HG03025 (cell line): ENCODE results near the gene MAG.
A peak's percentile ranks its signal among the peaks of the same experiment; 100 is the strongest.

Source experiments
- ATAC-seq: cut with Tn5 transposase; IDR thresholded peaks from one replicate; pipeline ENCODE4 v1.9.1; 2021; ENCODE audit warnings: mild to moderate bottlenecking, moderate library complexity; ENCODE audit not compliant: unreplicated experiment, low FRiP score

The MAG gene

DNA sequence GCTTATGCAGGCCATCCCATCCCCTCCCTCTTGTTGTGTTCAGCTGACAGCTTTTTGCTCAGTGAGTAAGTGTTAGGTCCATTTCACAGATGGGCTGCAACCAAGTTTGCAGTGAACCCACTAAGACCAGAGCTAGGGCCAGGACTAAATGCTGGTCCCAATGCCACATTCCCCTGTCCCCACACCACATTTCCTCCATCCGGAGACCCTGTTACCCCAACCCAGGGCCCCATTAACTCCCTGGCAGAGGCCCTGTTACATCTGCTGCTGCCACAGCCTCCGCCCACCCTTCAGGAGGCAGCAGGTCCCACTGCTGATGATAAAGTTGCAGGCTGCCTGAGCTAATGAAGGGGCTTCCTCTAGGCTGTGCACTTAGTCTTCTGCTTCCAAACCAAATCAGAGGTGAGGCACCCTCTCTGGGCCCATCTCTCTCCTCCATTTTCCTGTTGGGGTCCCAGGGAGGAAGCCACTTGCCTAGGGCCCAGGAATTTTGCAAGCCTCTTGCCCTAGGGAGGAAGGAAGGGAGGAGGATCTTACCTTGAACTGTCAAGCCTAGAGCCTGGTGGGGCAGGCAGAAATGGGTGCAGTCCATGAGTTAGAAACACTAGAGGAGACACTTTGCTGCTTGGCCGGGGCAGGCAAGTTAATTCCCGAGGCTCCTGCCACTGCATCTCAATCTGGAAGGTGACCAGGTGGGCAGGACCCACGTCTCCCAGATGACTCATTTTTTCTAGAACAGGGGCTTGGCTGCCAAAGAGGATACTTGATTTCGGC is 26.6 kb upstream of the MAG start:
- ATAC-seq = no peak

DNA sequence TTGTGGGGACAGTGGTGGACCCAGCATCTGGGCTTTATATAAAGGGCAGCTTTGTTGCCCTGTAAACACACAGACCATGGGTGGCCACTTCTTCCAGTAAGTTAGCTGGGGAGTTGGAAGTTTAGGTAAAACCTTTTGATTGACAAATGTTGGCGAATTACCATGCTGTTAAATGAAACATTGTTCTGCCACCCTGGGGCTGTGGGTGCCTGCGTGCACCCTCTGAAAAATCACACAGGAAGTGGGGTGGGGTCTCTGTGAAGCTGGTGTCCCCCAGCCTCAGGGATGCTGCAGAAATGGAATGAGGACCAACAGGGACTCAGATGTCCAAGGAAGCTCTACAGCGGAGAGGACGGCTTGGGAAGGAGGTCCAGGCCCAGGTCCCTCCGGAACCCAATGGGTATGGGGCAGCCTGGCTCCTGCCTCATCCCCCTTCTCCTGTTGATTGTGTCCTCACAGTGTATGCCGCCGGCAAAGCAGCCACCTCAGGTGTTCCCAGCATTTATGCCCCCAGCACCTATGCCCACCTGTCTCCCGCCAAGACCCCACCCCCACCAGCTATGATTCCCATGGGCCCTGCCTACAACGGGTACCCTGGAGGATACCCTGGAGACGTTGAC is 26.0 kb upstream of the MAG start:
- no peak for ATAC-seq

DNA sequence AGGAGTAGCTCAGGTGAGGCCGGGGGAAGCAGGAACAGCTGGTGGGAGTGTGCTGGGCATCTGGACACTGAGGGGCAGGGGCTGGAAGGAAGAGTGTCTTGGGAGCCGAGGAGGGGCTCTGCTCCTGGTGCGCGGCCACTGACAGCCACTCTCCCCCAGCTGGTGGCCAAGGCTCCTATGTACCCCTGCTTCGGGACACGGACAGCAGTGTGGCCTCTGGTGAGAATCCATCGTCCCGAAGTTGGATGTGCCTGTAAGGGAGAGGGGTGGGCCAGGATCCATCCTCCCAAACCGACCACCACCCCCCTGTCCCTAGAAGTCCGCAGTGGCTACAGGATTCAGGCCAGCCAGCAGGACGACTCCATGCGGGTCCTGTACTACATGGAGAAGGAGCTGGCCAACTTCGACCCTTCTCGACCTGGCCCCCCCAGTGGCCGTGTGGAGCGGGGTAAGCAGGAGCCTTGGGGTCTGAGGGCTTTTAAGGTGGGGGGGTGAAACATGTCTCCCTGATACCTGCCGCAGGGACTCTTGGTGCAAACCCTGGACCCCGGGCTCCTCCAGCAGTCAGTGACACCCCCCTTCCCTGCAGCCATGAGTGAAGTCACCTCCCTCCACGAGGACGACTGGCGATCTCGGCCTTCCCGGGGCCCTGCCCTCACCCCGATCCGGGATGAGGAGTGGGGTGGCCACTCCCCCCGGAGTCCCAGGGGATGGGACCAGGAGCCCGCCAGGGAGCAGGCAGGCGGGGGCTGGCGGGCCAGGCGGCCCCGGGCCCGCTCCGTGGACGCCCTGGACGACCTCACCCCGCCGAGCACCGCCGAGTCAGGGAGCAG is 25.2 kb upstream of the MAG start:
- ATAC-seq = no peak

DNA sequence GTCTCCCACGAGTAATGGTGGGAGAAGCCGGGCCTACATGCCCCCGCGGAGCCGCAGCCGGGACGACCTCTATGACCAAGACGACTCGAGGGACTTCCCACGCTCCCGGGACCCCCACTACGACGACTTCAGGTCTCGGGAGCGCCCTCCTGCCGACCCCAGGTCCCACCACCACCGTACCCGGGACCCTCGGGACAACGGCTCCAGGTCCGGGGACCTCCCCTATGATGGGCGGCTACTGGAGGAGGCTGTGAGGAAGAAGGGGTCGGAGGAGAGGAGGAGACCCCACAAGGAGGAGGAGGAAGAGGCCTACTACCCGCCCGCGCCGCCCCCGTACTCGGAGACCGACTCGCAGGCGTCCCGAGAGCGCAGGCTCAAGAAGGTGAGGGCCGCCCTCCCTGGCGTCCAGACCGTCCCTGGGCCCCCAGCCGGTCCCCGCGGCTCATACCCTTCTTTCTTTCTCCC is 24.6 kb upstream of the MAG start:
- ATAC-seq = no peak

DNA sequence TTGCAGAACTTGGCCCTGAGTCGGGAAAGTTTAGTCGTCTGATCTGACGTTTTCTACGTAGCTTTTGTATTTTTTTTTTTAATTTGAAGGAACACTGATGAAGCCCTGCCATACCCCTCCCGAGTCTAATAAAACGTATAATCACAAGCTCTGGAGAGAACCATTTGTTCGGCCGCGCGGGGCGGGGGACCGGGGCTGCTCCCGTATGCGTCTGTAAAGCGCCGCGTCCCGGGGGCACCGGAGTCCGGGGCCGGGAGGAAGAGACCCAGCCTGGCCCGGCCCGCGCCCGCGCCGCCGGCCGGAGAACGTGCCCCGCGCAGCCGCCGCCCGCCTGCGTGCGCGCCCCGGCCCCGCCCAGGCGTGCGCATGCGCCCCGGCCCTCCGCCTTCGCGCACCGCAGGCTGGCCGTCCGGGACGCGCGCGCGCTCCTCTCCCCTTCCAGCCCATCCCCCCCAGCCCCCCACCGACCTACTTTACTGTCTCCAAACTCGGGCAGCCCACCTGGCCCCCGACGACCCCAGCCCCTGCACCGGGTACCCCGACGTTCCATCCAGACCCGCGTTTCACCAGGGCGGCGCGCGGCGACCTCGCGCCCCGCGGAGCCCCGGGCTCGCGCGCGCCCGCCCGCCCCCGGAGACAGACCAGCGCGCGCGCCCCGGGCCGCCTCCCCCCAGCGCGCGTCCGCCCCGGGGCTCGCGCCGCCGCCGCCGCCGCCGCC is 24.0 kb upstream of the MAG start:
- peak; percentile 39 for ATAC-seq

DNA sequence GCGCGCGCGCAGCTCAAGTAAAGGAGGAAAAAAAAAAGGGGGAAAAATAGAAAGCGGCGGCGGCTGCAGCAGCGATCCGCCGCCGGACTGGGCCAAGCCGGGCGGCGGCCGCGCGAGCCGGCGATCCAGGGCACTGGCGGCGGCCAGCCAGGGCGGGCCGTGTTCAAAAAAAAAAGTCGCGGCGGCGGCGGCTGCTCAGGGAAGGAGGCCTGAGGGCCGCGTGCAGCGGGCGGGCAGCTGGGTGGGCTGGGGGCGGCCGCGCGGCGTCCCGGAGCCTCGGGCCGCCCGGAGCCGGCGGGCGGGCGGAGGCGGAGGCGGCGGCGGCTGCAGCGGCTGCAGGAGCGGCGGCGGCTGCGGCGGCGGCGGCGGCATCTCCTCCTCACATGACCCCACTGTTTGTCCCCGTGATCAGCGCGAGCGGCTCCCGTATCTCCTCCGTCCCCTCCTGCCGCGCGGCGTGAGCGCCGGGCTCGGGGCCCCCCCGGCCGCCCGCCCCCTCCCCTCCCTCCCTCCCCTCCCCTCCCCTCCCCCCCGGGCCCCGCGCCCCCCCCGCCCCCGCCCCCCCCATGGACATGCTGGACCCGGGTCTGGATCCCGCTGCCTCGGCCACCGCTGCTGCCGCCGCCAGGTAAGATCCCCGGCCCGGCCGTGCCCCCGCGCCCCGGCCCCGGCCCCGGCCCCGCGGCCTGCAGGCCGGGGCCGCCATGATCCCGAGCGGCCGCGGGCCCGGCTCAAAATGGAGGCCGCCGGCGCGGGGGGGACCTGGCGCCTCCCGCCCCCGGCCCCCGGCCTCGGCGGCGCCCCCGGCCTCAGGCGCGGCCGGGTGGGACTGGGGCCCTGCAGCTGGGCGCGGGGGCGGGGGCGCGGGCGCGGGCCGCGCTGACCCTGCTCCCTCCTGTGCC is 23.2 kb upstream of the MAG start, which contains the start of gene USF2:
TSS of gene USF2 (plus strand) at position 427 of the 902 bp plus-strand sequence. CDS start at position 567, 140 bp downstream.
- peak; percentile 6 for ATAC-seq

DNA sequence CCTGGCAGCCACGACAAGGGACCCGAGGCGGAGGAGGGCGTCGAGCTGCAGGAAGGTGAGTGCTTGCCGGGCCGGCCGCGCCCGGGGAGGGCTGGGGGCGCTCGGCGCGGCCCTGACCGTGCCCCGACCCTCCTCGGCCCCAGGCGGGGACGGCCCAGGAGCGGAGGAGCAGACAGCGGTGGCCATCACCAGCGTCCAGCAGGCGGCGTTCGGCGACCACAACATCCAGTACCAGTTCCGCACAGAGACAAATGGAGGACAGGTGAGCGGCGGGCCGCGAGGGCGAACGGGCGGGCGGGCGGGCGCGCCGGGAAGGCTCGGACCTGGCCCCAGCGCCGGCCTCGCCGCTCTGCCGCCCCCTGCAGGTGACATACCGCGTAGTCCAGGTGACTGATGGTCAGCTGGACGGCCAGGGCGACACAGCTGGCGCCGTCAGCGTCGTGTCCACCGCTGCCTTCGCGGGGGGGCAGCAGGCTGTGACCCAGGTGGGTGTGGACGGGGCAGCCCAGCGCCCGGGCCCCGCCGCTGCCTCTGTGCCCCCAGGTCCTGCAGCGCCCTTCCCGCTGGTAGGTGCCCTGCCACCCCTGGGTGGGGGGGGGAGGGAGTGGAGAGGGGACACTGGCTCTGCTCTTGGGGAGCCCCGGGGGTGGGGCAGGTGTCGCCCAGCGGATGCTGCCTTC is 22.4 kb upstream of the MAG start:
- ATAC-seq = peak; percentile 37

DNA sequence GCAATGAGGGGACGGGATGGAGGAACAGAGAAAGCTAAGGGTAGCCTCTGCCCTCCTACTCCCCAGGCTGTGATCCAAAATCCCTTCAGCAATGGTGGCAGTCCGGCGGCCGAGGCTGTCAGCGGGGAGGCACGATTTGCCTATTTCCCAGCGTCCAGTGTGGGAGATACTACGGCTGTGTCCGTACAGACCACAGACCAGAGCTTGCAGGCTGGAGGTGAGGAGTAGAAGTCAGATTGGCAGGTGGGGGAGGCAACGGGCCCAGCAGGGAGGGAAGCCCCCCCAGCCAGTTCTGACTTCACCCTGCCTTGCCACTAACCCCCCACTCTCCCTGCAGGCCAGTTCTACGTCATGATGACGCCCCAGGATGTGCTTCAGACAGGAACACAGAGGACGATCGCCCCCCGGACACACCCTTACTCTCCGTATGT is 21.6 kb upstream of the MAG start:
- ATAC-seq = no peak

DNA sequence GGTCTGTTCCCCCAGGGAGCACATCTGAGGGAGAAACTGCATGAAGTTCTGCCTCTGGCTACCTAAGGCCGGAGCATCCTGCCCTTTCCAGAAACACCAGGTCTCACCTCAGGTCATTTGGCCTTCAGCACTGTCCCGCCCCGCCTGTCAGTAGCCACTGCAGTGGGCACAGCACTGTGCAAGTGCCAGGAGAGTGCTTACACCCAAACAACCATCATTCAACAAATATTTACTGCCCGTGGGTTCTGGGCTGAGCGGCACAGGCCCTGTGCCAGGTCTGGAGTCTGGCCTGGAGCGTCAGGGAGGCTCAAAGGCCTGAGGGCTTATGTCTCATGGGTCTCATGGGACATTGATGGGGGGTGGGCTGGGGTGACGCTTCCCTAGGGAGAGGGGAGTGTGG is 20.4 kb upstream of the MAG start:
- no peak for ATAC-seq

DNA sequence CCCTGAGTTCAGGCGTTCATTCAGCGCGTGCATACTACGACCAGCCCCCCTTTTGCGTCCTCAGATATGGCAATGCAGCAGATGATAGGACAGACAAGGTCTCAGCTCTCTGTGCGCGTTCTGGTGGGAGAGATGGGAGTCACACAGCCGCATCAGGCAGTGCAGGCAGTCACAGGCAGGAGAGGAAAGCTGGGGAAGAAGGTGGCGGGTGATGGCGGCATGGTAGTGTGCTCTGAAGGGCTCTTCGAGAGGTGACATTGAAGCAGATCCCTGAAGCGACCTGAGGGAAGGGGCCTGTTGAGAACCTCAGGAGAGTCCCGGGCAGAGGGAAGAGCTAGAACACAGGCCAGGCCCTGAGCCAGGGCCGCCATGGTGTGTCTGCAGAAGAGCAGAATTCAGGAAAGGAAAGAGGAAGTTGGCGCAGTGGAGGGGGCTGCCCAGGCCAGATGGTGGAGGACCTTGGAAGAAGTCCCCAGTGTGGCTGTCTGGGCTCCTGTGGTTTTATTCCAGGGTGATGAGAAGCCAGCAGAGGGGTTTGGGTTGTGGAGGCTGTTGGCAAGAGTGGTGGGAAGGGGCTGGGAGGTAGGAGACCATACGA is 19.7 kb upstream of the MAG start:
- ATAC-seq = no peak

DNA sequence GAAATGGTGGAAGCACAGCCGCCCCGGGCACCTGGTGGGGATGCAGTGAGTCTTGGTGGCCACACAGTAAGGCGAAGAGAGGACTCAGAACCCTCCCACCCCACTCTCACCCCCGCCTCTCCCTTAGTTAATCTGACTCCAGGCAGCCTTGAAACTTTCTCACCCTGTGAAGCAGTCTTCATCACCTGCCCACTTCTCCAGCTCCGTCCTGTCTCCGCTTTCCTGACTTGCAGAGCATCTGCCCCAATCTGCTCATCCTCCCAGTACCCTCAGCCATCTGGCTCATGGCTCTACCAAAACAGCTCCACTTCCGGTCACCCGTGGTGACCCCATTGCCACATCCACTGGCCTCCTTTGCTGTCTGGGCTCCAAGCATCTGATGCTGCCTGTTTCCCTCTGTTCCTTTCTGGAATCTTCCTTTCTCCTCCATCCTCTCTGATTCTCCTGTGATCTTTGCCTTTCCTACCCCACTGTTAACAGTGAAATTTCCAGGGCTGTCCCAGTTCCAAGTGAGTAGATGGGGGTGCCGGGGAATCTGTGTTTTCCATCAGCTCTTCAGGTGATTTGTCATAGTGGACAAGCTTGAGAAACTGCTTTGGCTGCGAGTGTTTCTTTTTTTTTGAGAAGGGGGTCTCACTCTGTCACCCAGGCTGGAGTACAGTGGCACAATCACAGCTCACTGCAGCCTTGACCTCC is 18.9 kb upstream of the MAG start:
- no peak for ATAC-seq

DNA sequence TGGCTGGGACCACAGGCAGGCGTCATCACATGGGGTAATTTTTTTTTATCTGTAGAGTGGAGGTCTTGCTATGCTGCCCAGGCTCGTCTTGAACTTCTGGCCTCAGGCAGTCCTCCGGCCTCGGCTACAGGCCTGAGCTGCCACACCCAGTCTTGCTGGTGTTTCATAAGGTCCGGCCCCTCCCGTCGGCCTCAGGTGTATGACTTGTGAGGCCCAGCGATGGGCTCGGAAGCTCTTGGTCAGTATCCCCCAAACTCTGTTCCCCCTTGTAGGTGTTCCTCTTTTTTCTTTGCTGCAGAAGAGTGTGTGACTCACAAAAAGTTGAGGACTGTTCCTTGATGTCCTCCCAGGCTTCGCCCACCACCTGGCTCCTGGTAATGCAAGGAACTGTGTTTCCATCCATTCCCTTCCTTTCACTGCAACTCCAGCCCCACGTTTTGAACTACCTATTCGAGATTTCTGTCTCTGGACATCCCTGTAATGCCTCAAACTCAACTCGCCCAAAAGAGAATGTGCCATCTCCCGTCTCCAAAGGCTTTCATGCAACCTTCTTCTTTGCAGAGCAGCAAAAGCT is 18.2 kb upstream of the MAG start:
- no peak for ATAC-seq

DNA sequence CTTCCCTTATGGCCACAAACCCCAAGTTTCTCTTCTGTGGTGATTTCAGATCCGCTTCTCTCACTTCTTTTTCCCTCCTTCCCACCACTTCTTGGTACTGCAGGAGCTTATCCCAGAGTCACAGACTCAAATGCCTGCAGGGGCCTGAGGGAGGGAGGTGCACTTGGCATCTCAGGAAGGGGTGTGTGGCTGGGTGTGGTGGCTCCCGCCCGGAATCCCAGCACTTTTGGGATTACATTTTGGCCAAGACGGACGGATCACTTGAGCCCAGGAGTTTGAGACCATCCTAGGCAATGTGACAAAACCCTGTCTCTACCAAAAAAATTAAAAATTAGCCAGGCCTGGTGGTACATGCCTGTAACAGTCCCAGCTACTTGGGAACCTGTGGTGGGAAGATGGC is 17.6 kb upstream of the MAG start:
- ATAC-seq = no peak

DNA sequence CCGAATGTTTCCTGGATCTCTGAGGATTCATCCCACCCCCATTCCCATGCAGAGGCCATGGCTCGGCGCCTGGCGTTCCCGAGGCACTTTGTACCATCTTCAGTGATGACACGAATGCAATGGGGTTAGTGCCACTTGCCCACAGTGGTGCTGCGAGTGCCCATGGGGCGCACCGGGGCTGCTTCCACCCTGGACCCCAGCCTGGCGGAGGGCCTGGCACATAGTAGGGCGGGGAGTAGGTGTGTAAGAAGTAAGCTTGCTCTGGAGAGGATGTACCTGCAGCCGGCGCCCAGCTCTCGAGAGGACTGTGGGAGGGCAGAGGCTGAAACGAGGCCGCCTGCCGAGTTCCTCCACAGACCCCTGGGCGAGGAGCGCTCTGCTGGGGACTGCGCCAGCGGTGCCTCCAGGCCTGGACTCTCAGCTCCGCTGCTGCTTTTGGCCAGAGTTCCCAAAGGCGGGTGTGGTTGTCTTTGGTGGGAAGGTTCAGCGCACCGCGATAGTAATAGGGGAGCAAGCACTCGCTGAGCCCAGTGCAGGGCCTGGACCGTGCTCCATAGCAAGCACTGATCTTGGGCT is 15.2 kb upstream of the MAG start:
- no peak for ATAC-seq

DNA sequence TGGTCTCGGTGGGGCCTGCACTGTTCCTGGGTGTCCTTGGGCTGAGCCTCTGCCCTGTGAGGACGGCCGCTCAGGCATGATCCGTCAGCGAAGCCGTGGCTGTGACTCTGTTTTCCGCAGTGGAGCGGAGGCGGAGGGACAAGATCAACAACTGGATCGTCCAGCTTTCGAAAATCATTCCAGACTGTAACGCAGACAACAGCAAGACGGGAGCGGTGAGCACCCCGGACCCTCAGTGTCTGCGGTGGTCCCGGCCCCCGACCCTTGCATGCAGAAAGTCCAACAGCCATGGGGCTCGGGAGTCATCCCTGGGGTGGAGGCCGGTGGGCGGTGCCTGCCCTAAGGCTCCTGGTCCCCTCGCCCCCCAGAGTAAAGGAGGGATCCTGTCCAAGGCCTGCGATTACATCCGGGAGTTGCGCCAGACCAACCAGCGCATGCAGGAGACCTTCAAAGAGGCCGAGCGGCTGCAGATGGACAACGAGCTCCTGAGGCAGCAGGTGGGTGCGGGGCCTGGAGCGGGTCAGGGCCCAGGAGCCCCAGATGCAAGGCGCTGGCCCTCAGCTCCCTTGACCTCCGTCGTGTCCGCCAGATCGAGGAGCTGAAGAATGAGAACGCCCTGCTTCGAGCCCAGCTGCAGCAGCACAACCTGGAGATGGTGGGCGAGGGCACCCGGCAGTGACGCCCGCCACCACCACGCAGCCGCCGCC is 13.2 kb upstream of the MAG start:
- no peak for ATAC-seq

DNA sequence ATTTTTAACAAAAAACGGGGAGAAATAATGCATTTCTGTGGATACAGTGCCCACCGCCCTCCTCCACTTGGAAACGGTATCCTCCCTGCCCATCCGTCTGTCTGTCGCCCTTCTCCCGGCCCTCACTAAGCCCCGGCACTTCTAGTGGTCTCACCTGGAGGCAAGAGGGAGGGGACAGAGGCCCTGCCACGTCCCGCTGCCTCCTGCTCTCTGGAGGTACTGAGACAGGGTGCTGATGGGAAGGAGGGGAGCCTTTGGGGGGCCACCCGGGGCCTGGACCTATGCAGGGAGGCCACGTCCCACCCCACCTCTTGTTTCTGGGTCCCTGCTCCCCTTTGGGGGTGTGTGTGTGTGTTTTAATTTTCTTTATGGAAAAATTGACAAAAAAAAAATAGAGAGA is 12.6 kb upstream of the MAG start:
- no peak for ATAC-seq
